Measurements from ENCODE around the gene M1AP.

The M1AP gene, protein sequence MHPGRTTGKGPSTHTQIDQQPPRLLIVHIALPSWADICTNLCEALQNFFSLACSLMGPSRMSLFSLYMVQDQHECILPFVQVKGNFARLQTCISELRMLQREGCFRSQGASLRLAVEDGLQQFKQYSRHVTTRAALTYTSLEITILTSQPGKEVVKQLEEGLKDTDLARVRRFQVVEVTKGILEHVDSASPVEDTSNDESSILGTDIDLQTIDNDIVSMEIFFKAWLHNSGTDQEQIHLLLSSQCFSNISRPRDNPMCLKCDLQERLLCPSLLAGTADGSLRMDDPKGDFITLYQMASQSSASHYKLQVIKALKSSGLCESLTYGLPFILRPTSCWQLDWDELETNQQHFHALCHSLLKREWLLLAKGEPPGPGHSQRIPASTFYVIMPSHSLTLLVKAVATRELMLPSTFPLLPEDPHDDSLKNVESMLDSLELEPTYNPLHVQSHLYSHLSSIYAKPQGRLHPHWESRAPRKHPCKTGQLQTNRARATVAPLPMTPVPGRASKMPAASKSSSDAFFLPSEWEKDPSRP

DNA sequence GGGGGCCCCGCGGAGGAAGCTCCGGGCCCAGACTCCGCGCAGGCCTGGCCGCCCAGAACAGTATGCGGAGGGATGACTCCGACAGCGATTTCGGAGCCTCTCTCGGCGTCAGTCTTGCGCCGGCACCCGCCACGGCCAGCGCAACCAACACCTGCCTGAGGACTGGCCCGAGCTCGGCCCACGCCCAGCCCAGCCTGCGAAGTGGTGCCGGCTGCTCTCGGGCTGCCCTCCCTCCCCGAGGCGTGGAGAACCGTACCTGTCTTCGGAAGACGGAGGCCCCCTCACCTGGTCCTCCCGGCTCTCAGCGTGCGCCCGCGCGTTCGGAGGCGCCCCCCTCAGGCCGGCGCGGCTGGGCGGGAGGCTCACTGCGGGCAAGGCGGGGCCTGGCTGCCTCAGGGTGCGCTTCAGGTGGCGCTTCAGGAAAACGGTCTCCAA lies at the start of gene M1AP:
TSS of gene M1AP (minus strand) at position 322 of the 435 bp plus-strand sequence. CDS start 8,055 bp downstream, outside the sequence.
- TF ChIP-seq, protein P1, sequence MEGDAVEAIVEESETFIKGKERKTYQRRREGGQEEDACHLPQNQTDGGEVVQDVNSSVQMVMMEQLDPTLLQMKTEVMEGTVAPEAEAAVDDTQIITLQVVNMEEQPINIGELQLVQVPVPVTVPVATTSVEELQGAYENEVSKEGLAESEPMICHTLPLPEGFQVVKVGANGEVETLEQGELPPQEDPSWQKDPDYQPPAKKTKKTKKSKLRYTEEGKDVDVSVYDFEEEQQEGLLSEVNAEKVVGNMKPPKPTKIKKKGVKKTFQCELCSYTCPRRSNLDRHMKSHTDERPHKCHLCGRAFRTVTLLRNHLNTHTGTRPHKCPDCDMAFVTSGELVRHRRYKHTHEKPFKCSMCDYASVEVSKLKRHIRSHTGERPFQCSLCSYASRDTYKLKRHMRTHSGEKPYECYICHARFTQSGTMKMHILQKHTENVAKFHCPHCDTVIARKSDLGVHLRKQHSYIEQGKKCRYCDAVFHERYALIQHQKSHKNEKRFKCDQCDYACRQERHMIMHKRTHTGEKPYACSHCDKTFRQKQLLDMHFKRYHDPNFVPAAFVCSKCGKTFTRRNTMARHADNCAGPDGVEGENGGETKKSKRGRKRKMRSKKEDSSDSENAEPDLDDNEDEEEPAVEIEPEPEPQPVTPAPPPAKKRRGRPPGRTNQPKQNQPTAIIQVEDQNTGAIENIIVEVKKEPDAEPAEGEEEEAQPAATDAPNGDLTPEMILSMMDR (IDR thresholded peaks at IDR 0.05; ENCODE audit: borderline replicate concordance, control extremely low read depth, extremely low read depth, insufficient read depth, missing control alignments), result peak; percentile 21
- peak; percentile 51 for DNase-seq (ENCODE audit: low spot score)
- in situ Hi-C loops (cut with MboI; ENCODE audit: low sequenced_read_pairs, unreplicated experiment), result no loop called here

DNA sequence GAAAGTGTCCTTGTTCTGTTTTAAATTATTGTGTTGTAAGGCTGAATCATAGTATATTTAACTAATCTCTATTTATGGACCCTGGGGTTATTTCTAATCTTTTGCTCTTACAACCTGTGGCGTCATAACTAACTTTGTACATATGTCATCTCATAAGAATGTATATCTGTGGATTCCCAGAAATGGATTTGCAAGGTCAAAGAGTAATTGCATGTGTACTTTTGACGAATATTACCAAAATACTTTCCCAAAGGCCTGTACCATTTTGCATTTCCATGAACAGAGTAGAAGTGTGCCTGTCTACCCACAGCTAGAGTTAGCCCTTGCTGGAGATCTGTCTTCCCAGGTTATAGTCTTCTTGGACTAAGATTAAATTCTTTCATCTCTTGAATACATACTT lies 48.7 kb upstream of the M1AP start:
- no peak for DNase-seq (ENCODE audit: low spot score)
- TF ChIP-seq, protein P1 (IDR thresholded peaks at IDR 0.05; ENCODE audit: borderline replicate concordance, control extremely low read depth, extremely low read depth, insufficient read depth, missing control alignments), result no peak
- in situ Hi-C loops (cut with MboI; ENCODE audit: low sequenced_read_pairs, unreplicated experiment), result loop anchor here (25.0 kb wide), 1 partner anchor 340 kb away; no protein-coding TSS in a partner anchor

DNA sequence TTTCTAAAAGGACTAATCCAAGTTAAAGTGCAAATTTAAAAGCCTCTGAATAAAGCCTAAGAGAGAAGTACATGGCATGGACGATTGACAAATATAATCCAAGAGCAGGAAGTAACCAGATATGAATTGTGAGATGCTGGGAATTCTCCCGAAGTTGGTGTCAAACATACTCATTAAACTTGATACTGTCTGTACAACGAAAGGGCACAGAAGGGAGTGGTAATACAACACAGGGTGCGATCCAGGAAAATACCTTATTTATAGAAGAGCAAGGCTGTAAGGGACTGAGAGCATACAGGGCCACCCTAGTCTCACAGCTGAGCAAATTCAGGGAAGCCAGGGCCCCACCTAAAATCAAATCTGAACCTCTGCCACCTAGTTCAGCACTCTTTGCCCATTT lies 47.5 kb upstream of the M1AP start:
- TF ChIP-seq, protein P1 (IDR thresholded peaks at IDR 0.05; ENCODE audit: borderline replicate concordance, control extremely low read depth, extremely low read depth, insufficient read depth, missing control alignments), result no peak
- DNase-seq (ENCODE audit: low spot score), result no peak
- in situ Hi-C loops (cut with MboI; ENCODE audit: low sequenced_read_pairs, unreplicated experiment), result loop anchor here (25.0 kb wide), 1 partner anchor 342 kb away; no protein-coding TSS in a partner anchor

DNA sequence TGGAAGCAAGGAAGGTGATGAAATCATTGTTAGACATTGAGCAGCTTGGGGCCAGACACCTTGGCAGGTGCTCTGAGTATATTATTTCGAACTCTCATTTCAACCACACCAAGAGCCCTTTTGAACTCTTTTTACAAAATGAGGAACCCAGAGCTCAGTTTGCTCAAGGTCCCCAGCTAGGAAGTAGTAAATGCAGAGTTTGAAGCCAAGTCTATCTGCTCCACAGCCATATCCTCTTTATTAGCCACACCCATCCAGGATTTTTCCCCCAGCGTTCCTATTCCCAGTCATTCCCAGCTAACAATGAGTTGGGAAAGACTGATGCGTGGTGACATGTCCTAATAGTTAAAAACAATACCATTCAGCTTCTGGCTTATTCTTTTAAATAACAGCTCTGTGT lies 46.2 kb upstream of the M1AP start:
- DNase-seq (ENCODE audit: low spot score), result no peak
- TF ChIP-seq, protein P1 (IDR thresholded peaks at IDR 0.05; ENCODE audit: borderline replicate concordance, control extremely low read depth, extremely low read depth, insufficient read depth, missing control alignments), result no peak
- in situ Hi-C loops (cut with MboI; ENCODE audit: low sequenced_read_pairs, unreplicated experiment), result loop anchor here (25.0 kb wide), 1 partner anchor 343 kb away; no protein-coding TSS in a partner anchor

DNA sequence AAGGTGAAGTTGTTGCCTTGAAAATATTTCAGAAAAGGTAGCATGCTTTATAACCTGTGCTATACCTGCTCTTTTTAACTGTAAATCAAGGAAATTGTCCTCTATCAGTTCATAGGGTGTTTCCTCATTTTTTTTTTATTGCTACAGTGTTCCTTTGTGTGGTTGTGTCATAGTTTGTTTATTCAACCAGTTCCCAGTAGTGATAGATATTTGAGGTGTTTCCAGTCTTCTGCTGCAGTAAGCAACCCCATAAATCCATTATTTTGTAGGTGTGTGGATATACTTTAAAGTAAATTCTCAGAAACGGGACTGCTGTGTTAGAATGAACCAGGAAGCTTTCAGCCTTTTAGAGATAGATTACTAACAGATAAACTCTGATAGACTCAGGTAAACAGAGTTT lies 45.5 kb upstream of the M1AP start:
- no peak for DNase-seq (ENCODE audit: low spot score)
- in situ Hi-C loops (cut with MboI; ENCODE audit: low sequenced_read_pairs, unreplicated experiment), result loop anchor here (25.0 kb wide), 1 partner anchor 344 kb away; no protein-coding TSS in a partner anchor
- TF ChIP-seq, protein P1 (IDR thresholded peaks at IDR 0.05; ENCODE audit: borderline replicate concordance, control extremely low read depth, extremely low read depth, insufficient read depth, missing control alignments), result no peak

DNA sequence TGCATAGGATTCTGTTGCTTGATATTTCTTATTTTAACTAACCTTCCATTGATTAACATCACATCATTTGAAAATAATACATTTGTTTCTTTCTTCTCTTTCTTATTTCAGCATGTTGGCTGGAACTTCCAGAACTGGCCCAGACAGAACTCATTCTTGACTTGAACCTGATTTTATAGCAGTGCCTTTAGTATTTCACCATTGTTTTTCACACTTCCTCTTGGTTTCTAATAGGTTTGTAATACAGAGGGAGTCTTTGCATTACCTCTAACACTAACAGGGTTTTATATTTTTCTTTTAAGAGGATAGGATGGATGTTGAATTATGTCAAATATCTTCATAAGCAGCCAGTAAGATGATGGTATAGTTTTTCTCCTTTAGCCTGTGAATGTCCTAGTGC lies 45.1 kb upstream of the M1AP start:
- TF ChIP-seq, protein P1 (IDR thresholded peaks at IDR 0.05; ENCODE audit: borderline replicate concordance, control extremely low read depth, extremely low read depth, insufficient read depth, missing control alignments), result no peak
- DNase-seq (ENCODE audit: low spot score), result no peak
- in situ Hi-C loops (cut with MboI; ENCODE audit: low sequenced_read_pairs, unreplicated experiment), result loop anchor here (25.0 kb wide), 1 partner anchor 344 kb away; no protein-coding TSS in a partner anchor
